Measurements from ENCODE around the gene PTPRK. TPM values are rescaled to one million over a fixed set of nuclear protein-coding genes. Genes with fewer than 3 reads are reported as not detected.

The PTPRK gene
- total RNA-seq, 1 experiment from 2014 or later: 34.2 TPM

DNA sequence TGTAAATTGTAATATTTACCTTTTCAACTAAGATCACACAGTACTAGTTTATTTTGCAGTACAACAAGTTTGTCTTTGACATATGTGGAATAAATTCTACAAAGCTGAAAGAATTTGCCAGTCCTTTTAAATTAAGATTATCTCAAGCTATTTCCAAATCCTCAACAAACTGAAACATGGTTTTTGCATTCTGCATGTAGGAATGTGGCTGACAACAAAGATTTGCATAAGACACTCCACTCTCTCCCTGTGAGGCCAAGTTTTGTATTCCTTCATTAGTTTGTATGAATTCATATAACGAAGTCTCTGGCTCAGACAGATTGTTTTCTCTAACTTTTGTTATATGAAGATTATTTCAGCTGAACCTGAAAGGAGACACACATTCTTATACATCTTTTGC lies 495.4 kb downstream of the PTPRK start:
- intact Hi-C loops (cut with micrococcal nuclease): no loop called here
- H3K27ac ChIP-seq (ENCODE audit: low read depth, low read length): no peak overlapping the region
- ChIA-PET POLR2A (no interaction called here), CTCF (no interaction called here), RAD21 (ENCODE audit: low non-redundant PET in 1 of 2, low total read pairs in 2 of 2, uncharacterized antibody in 2 of 2, unreplicated experiment in 2 of 2) (no interaction called here)
- H3K36me3 ChIP-seq (ENCODE audit: control insufficient read depth in 1 of 2, insufficient read depth in 2 of 2, low read length in 2 of 2): no peaks in the 10 kb centered on the region
- TF ChIP-seq MAX (IDR thresholded peaks at IDR 0.05): no peak
- no peak for TF ChIP-seq RAD21 (IDR thresholded peaks at IDR 0.05; ENCODE audit: low read depth)
- TF ChIP-seq EZH2phosphoT487 (IDR thresholded peaks at IDR 0.05; ENCODE audit: borderline replicate concordance): no peak
- TF ChIP-seq ATF3 (IDR thresholded peaks at IDR 0.05): no peak
- TF ChIP-seq SP1 (IDR thresholded peaks at IDR 0.05; ENCODE audit: low read depth): no peak
- TF ChIP-seq, protein P1, sequence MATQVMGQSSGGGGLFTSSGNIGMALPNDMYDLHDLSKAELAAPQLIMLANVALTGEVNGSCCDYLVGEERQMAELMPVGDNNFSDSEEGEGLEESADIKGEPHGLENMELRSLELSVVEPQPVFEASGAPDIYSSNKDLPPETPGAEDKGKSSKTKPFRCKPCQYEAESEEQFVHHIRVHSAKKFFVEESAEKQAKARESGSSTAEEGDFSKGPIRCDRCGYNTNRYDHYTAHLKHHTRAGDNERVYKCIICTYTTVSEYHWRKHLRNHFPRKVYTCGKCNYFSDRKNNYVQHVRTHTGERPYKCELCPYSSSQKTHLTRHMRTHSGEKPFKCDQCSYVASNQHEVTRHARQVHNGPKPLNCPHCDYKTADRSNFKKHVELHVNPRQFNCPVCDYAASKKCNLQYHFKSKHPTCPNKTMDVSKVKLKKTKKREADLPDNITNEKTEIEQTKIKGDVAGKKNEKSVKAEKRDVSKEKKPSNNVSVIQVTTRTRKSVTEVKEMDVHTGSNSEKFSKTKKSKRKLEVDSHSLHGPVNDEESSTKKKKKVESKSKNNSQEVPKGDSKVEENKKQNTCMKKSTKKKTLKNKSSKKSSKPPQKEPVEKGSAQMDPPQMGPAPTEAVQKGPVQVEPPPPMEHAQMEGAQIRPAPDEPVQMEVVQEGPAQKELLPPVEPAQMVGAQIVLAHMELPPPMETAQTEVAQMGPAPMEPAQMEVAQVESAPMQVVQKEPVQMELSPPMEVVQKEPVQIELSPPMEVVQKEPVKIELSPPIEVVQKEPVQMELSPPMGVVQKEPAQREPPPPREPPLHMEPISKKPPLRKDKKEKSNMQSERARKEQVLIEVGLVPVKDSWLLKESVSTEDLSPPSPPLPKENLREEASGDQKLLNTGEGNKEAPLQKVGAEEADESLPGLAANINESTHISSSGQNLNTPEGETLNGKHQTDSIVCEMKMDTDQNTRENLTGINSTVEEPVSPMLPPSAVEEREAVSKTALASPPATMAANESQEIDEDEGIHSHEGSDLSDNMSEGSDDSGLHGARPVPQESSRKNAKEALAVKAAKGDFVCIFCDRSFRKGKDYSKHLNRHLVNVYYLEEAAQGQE (IDR thresholded peaks at IDR 0.05; ENCODE audit: low read depth): no peak
- TF ChIP-seq JUND (IDR thresholded peaks at IDR 0.05): no peak
- H3K27me3 ChIP-seq (ENCODE audit: insufficient read depth, low read length): no peaks in the 10 kb centered on the region
- H3K4me1 ChIP-seq (ENCODE audit: control insufficient read depth in 1 of 2, insufficient read depth in 2 of 2, low read length in 2 of 2): no peaks in the 10 kb centered on the region
- DNase-seq (ENCODE audit: low read depth, low spot score): no peak
- no peak overlapping the region for H2AFZ ChIP-seq (ENCODE audit: low read depth, low read length, poor library complexity, severe bottlenecking)
- ATAC-seq: no peak
- no peak overlapping the region for H3K4me2 ChIP-seq (ENCODE audit: low read length)
- no peaks in the 10 kb centered on the region for H3K9me2 ChIP-seq (ENCODE audit: insufficient read depth)
- H3K9ac ChIP-seq (ENCODE audit: low read length): no peak overlapping the region
- H3K4me3 ChIP-seq (replicated peaks in 1 of 2; ENCODE audit: low read depth in 1 of 2, low read length in 2 of 2): no peak overlapping the region
- no peaks in the 10 kb centered on the region for H4K20me1 ChIP-seq (ENCODE audit: insufficient read depth)
- H3K9me3 ChIP-seq (ENCODE audit: control insufficient read depth in 1 of 2, insufficient read depth in 1 of 2, low read depth in 1 of 2, low read length in 2 of 2): no peaks in the 10 kb centered on the region
- no peaks in the 10 kb centered on the region for H3K79me2 ChIP-seq (ENCODE audit: insufficient read depth, low read length)
- BruUV-seq (replicated peaks): no TSS peak
